Cortex of kidney (tissue), 1 donor: ENCODE results near the gene ZFAND6.
A peak's percentile ranks its signal among the peaks of the same experiment; 100 is the strongest.
"Not testable (repeated sequence)": the region's sequence is repeated elsewhere in the genome, so short reads cannot be mapped to it uniquely, and the experiment has no call there.

Experiments
- DNase-seq: peaks from one replicate; lab custom pipeline; 2025; lab: John Stamatoyannopoulos, UW

ZFAND6 gene

GRCh38 chr15:80151148-80151547, 91.7 kb downstream of the ZFAND6 start:
- DNase-seq = no peak

GRCh38 chr15:80151576-80151975, 92.1 kb downstream of the ZFAND6 start:
- no peak for DNase-seq

GRCh38 chr15:80152180-80152895, 92.9 kb downstream of the ZFAND6 start:
- peak; percentile 29 for DNase-seq

GRCh38 chr15:80152896-80153876, 93.7 kb downstream of the ZFAND6 start, which contains the start of gene FAH:
TSS of gene FAH (plus strand) at chr15:80152999. CDS start at chr15:80153055, 56 bp downstream.
- DNase-seq = no peak

- DNase-seq = no peak
Measured at GRCh38 chr15:80153900-80154299, 94.4 kb downstream of the ZFAND6 start.

GRCh38 chr15:80154336-80154735, 94.9 kb downstream of the ZFAND6 start:
- no peak for DNase-seq

GRCh38 chr15:80155001-80155377, 95.5 kb downstream of the ZFAND6 start:
- no peak for DNase-seq

GRCh38 chr15:80155378-80156175, 96.1 kb downstream of the ZFAND6 start:
- not testable (repeated sequence) for DNase-seq

GRCh38 chr15:80156176-80156720, 96.8 kb downstream of the ZFAND6 start:
- DNase-seq = no peak

- DNase-seq = no peak
Measured at GRCh38 chr15:80157215-80157614, 97.7 kb downstream of the ZFAND6 start.

- DNase-seq = no peak
Measured at GRCh38 chr15:80159301-80159700, 99.8 kb downstream of the ZFAND6 start.

GRCh38 chr15:80159811-80160569, 100.5 kb downstream of the ZFAND6 start:
- no peak for DNase-seq

GRCh38 chr15:80160570-80161156, 101.2 kb downstream of the ZFAND6 start:
- no peak for DNase-seq

- no peak for DNase-seq
Measured at GRCh38 chr15:80161468-80162016, 102.1 kb downstream of the ZFAND6 start.

GRCh38 chr15:80162059-80162554, 102.6 kb downstream of the ZFAND6 start:
- DNase-seq = no peak

GRCh38 chr15:80163217-80163616, 103.7 kb downstream of the ZFAND6 start:
- DNase-seq = no peak

GRCh38 chr15:80163897-80164296, 104.4 kb downstream of the ZFAND6 start:
- no peak for DNase-seq

GRCh38 chr15:80167936-80168335, 108.5 kb downstream of the ZFAND6 start:
- no peak for DNase-seq

GRCh38 chr15:80168421-80168820, 108.9 kb downstream of the ZFAND6 start:
- DNase-seq = no peak

- DNase-seq = no peak
Measured at GRCh38 chr15:80169768-80170357, 110.4 kb downstream of the ZFAND6 start.
